COR-L47 (cell line): ENCODE measurements around the gene GFAP.

Source experiments
- DNase-seq: peaks from one replicate; lab custom pipeline; 2025; lab: John Stamatoyannopoulos, UW

GFAP gene

DNA sequence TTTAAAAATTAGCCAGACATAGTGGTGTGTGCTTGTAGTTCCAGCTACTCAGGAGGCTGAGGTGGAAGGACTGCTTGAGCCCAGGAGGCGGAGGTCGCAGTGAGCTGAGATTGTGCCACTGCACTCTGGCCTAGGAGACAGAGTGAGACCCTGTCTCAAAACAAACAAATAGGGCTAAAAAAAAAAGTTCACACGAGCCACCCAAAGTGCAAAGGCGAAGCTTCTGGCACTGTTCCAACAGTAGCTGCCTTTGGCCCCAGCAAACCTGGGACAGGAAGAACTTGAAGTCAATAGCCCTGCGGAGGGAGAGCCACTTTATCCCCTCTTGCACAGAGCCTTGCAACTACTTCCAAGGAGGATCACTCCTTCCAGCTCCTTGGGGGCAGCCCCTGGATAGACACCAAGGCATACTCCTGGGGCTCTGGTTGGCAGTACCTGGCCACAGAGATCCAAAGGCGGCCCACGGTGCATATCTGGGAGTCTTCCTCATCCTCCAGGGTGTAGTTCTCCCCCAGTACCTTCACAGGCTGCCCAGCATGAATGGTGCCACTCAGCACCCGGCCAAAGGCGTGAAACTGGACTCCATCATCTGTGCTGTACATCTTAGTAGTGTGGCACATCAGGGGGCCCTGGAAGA lies 52.9 kb downstream of the GFAP start:
- no peak for DNase-seq

DNA sequence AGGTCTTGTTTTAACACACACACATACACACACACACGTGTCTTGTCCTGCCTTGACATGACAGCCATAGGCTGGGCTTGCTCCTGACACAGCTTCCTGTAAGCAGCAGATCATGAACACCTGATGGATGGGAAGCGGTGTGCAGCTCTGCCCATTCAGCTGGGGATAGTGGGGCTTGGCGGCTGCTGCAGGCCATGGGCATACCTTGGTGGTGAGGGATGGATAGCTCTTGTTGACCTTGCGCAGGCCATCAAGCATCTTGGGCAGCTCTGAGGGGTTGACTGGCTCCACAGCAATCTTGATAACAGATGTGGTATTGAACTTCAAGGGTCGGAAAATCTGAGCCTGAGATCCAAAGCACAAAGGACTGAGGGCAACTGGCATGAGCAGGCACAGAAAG lies 55.6 kb downstream of the GFAP start:
- DNase-seq: no peak

DNA sequence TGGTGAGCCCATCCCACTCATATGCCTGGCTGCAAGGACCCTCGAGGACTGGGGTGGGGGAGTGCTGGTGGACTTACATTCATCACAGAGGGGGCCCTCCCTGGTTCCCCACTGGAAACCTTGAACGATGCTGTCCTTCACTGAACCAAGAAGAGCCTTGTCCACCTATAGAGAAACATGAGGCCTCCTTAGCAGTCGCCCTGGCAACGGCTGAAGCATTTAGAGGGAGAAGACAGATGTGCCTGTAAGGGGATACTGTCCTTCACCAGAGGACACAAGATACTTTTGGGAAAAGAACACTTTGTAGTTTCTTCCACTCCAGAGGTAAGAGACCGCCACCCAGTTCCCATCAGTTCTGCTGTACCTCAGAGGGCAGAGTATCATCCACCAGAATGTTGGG lies 61.1 kb downstream of the GFAP start:
- no peak for DNase-seq
